Measurements from ENCODE around the gene PTAFR.
"Not testable (repeated sequence)": the region's sequence is repeated elsewhere in the genome, so short reads cannot be mapped to it uniquely, and the experiment has no call there.

Gene PTAFR

GRCh38 chr1:28147264-28148094 is 29.0 kb downstream of the PTAFR start:
- in situ Hi-C loops (cut with MboI; ENCODE audit: low sequenced_read_pairs): no loop called here

DNA sequence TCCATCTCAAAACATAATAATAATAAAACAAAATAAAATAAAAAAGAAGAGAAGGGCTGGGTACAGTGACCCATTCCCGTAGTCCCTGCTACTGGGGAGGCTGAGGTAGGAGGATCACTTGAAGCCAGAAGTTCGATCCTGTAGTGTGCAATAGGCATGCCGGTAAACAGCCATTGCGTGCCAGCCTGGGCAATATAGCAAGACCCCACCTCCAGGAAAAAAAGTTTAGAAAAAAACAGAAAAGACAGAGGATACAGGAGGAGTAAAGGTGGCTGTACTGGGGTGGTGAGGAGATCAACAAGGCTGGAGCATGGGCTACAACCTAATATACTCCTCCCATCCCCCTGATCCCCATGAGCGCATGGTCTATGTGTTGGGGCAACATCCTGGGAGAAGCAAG is 30.8 kb downstream of the PTAFR start:
- in situ Hi-C loops (cut with MboI; ENCODE audit: low sequenced_read_pairs): no loop called here

GRCh38 chr1:28144203-28145135 is 32.0 kb downstream of the PTAFR start:
- in situ Hi-C loops (cut with MboI; ENCODE audit: low sequenced_read_pairs): no loop called here

- in situ Hi-C loops (cut with MboI; ENCODE audit: low sequenced_read_pairs): no loop called here
Measured at GRCh38 chr1:28143496-28144202, 32.8 kb downstream of the PTAFR start.

- in situ Hi-C loops (cut with MboI; ENCODE audit: low sequenced_read_pairs): no loop called here
Measured at GRCh38 chr1:28141685-28142084, 34.8 kb downstream of the PTAFR start.

GRCh38 chr1:28139866-28140265 is 36.6 kb downstream of the PTAFR start:
- in situ Hi-C loops (cut with MboI; ENCODE audit: low sequenced_read_pairs): not testable (repeated sequence)

DNA sequence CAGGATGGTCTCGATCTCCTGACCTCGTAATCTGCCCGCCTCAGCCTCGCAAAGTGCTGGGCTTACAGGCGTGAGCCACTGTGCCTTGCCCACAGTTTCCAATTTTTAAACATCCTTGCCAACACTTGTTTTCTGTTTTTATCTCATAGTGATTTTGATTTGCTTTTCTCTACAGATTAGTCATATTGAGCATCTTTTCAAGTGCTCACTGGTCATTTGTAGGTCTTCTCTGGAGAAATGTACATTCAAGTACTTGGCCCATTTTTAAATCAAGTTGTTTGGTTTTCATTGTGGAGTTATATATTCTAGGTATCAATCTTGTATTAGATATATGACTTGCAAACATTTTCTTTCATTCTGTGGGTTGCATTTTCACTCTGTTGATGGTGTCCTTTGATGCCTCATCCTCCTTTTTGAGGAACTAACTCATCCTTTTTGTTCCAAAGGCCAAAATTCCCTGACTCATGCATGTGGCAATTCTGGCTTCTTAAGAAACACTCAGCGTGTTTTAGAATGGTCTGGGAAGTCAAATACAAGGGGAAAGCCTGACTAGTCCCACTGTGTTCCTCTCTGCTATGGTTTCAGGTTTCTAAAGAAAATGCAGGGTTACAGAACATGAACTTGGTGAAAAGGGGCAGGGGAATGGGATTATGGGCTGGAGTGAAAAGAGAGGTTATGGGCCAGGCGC is 37.3 kb downstream of the PTAFR start:
- in situ Hi-C loops (cut with MboI; ENCODE audit: low sequenced_read_pairs): no loop called here

GRCh38 chr1:28136922-28137613 is 39.4 kb downstream of the PTAFR start:
- in situ Hi-C loops (cut with MboI; ENCODE audit: low sequenced_read_pairs): no loop called here

GRCh38 chr1:28136169-28136921 is 40.1 kb downstream of the PTAFR start:
- in situ Hi-C loops (cut with MboI; ENCODE audit: low sequenced_read_pairs): no loop called here

DNA sequence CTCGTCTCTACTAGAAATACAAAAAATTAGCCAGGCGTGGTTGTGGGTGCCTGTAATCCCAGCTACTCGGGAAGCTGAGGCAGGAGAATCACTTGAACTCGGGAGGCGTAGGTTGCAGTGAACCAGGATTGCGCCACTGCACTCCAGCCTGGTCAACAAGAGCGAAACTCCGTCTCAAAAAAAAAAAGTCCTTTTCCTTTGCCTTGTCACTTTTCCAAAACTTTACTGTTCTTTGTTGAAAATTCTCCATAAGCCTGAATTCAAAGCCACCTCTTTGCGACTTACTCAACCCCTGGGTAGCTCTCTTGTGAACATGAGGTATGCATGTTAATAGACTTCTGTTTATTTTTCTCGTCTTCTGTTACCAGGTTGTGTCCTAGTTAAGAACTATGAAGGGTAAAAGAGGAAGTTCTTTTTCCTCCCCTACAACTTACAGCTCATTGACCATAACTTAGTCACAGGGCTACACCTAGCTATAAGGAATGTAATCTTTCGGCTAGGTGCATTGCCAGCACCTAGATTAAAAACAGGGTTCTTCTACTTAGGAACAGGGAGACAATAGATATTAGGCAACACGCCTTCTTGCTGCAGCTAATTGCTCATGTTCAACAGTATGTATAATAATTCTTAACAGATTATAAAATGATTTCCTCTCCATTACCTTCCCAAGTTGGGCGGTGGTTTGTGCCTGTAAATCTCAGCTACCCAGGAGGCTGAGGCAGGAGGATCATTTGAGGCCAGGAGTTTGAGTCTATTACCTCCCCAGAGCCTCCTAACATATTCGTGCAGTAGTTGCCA is 40.9 kb downstream of the PTAFR start:
- in situ Hi-C loops (cut with MboI; ENCODE audit: low sequenced_read_pairs): no loop called here

DNA sequence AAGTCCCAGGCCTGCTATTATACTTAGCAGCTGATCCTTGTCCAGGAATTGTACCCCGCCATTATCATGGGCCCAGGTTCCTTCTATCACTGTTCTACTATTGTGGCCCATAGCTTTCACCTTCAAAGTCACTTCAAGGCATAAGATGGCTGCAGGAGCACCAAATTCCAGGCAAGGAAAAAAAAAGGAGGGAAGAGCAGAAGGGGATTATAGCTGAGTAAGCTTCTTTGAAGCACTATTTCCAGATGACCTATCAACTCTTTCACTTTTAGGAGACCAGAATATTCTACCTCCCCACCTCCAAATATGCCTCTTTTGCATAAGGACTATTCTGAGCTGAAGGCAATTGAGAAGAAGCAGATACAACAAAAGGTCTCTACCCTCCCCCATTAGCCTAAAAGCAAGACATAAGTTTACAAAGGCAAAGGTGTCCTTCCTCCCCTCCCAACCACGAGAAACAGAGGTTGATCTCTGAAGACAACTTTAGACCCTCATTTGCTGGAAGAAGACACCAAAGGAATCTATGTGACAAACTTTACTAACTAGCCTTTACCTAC is 41.8 kb downstream of the PTAFR start:
- in situ Hi-C loops (cut with MboI; ENCODE audit: low sequenced_read_pairs): no loop called here

GRCh38 chr1:28132171-28133167 is 44.0 kb downstream of the PTAFR start:
- in situ Hi-C loops (cut with MboI; ENCODE audit: low sequenced_read_pairs): no loop called here

GRCh38 chr1:28130901-28131300 is 45.6 kb downstream of the PTAFR start:
- in situ Hi-C loops (cut with MboI; ENCODE audit: low sequenced_read_pairs): no loop called here

DNA sequence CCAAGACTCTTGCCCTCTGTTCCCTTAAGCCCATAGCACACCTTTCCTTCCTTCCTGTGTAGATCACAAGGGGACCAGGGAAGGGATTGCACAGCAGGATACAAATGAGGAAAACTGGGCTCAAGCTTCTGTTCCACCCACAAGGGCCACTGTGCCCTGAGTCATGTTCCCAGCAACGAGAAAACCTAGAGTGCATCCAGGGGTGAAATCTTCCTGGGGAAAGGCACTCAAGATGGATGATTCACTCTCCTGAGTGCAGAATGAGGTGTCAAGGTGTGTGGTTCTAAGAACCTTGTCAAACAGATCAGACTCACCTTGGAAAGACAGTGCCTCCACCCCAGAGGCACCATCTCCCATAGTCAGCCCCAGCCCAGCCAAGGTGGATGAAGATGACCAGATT is 47.3 kb downstream of the PTAFR start:
- in situ Hi-C loops (cut with MboI; ENCODE audit: low sequenced_read_pairs): no loop called here

GRCh38 chr1:28127617-28128257 is 48.8 kb downstream of the PTAFR start:
- in situ Hi-C loops (cut with MboI; ENCODE audit: low sequenced_read_pairs): no loop called here

DNA sequence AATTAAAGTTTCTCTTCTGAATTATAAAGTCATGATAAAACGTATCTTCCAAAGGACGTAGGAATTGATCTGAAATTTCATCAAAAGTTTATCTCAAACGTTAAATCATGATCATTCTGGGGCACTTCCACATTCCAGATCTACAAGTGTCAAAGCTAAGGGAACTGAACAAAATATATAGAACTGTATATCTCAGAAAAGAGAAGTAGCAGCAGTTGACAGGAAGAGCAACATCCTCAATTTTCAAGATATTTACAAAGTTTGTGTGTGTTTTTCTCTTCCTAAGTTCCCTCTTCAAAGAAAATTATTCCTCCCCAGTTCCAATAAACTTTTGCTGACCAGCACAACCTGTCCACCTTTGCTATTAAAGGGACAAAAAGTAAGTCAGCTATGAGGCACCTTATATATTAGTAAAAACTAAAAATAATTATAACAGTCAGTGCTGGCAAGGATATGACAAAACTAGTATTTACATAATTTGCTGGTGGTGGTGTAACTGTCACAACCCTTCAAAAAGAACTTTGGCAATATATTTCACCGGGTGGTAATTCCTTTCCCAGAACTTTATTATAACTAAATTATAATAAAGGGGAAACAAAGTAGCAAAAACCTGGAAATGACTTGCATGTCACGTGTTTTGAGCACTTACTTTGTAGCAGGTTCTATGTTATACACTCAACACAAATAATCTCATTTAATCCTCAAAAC is 49.6 kb downstream of the PTAFR start:
- in situ Hi-C loops (cut with MboI; ENCODE audit: low sequenced_read_pairs): no loop called here
